Measurements from ENCODE around the gene MAGT1. TPM values are rescaled to one million over a fixed set of nuclear protein-coding genes. Genes with fewer than 3 reads are reported as not detected.
A peak's percentile ranks its signal among the peaks of the same experiment; 100 is the strongest.
"Not testable (repeated sequence)": the region's sequence is repeated elsewhere in the genome, so short reads cannot be mapped to it uniquely, and the experiment has no call there.

MAGT1 gene
- total RNA-seq (2014; rRNA removed; shearing (Covaris generic)), result 34.2 and 37.4 TPM in 2 replicates

DNA sequence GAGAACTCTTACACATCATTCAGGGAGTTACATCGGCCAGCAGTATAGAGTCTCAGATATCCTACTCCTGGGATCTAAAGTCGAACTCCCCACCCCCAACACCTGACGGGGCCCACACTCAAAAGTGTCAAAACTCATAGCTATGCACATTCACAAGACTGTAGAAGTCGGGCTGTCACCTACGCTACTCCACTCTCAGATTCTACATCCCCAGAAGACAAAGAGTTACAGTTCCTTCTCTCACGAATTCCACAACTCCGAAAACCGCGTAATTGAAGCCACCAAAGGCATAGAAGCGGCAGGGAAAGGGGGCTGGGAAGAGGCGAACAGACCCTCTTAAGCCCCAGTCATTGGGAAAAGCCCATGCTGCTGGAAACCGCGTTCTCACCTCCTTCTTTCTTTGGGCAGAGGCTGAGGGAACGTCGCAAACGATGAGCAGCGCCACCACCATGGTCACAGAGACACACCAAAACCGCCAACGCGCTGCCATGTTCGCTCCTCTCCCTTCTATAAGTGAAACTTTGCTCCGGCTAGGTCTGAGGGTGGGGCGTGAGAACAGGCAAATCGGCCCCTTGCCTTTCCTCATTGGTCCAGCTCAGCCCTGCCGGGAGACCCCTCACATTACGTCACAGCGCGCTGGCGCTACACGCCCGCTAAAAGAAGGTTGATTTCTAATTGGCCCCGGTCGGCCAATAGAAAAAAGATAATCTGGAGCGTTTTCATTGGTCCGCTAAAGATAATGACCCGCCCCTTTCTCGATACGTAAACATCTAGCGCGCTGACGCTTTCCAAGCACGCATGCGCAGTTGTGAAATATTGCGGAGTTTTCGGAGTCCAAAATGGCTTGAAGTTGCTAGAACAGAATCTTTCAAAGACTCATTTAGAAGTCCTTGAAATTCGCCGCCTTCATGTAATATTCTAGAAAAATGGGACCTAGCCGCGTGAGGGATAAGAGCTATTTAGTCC is at the start of gene MAGT1:
TSS of gene MAGT1 (minus strand) at position 515 of the 966 bp plus-strand sequence. CDS start at position 490, 25 bp downstream.
- DNase-seq (ENCODE audit: low read depth), result peak; percentile 95

DNA sequence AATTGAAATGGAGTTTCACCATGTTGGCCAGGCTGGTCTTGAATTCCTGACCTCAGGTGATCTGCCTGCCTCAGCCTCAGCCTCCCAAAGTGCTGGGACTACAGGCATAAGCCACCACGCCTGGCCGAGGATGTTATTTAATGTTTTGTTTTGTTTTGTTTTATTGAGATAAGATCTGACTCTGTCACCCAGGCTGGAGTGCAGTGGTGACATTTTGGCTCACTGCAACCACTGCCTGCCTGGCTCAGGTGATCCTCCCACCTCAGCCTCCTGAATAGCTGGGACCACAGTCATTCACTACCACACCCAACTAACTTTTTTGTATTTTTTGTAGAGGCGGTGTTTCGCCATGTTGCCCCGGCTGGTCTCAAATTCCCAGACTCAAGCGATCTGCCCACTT is 49.8 kb upstream of the MAGT1 start:
- DNase-seq (ENCODE audit: low read depth), result not testable (repeated sequence)

- no peak for DNase-seq (ENCODE audit: low read depth)
These were observed 42.9 kb upstream of the MAGT1 start for GRCh38 chrX:77938083-77938680.

GRCh38 chrX:77937291-77937690 is 42.1 kb upstream of the MAGT1 start:
- no peak for DNase-seq (ENCODE audit: low read depth)

DNA sequence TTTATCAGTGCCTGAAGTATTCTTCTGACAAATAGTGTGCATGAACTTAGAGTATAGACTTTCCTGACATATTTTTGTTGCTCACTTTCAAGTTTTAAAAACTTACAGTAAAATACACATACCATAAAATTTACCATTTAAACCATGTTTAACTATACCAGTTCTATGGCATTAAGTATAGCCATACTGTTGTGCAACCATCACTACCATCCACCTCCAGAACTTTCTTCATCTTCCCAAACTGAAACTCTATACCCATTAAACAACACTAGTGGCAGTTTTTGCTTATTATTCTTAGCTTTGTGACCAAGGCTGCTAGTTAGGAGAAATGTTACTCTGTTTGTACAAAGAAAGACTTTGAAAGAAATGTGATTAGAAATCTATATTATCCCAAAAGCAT is 41.1 kb upstream of the MAGT1 start:
- no peak for DNase-seq (ENCODE audit: low read depth)

DNA sequence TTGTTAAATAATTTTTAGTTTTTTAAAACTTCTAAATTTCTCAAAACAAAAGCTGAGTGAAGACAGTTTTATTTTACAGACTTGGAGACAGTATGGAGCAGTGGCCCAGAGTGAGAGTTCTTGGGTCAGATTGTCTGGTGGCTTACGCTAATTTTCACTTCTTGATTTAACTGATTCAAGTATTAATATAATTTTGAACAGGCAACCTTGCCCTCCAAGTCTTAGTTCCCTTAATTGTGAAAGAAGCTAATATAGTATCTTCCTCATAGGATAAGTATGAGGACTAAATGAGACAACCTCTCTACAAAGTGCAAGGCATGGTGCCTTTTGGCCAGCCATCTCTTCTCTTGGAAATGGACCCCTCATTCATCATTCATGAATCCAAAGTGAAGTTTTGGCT is 40.7 kb upstream of the MAGT1 start:
- DNase-seq (ENCODE audit: low read depth), result no peak

- DNase-seq (ENCODE audit: low read depth), result no peak
These were observed 35.3 kb upstream of the MAGT1 start for GRCh38 chrX:77930581-77930980.

GRCh38 chrX:77925764-77926163 is 30.5 kb upstream of the MAGT1 start:
- no peak for DNase-seq (ENCODE audit: low read depth)

DNA sequence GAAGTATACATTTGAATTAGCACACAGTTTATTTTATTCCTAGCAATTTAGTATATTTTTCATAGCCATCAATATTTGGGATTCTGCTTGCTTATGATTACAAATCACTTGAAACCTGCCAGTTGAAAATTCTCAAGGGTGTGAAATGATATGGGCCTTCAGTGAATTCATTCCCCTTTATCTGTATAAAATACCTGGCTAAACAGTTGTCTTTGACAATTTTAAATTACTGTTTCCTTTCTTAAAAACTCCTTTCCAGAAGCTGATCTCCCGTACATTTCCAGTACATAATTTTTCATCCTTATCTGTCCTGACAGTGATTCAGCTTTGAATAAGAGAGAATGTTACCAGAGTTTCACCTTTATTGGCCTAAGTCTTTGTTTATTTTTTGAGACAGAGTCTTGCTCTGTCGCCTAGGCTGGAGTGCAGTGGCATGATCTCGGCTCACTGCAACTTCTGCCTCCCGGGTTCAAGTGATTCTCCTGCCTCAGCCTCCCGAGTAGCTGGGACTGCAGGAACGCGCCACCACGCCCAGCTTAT is 29.2 kb upstream of the MAGT1 start:
- no peak for DNase-seq (ENCODE audit: low read depth)

- DNase-seq (ENCODE audit: low read depth), result no peak
These were observed 27.6 kb upstream of the MAGT1 start for GRCh38 chrX:77922787-77923186.

DNA sequence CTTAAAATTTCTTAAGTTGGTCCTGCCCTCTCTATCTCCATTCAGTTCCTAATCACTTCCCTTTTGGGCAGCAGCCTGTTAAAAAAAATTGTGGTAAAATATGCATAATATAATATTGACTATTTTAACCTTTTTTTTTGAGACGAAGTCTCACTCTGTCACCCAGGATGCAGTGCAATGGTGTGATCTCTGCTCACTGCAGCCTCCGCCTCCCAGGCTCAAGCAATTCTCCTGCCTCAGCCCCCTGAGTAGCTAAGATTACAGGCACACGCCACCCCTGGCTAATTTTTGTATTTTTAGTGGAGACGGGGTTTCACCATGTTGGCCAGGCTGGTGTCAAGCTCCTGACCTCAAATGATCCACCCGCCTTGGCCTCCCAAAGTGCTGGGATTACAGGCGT is 24.1 kb upstream of the MAGT1 start:
- DNase-seq (ENCODE audit: low read depth), result not testable (repeated sequence)

DNA sequence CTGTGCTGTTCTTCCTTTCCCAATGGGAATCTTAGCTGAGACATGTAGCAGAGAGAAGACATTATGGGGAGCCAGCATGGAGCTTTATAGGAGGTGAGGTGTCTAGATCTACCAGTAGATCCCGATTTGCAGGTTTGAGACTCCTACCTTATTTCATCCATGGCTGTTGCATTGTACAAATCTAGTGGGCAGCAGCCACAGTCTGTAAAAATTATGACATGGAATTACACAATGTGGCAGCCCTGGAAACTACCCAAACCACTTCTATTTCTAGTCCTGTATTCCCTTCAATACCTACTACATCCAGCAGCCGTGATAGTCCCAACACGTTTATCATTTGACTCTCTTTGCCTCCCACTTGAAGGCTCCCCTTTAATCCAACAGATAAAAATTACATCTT is 23.3 kb upstream of the MAGT1 start:
- no peak for DNase-seq (ENCODE audit: low read depth)

- DNase-seq (ENCODE audit: low read depth), result no peak
These were observed 22.2 kb upstream of the MAGT1 start for GRCh38 chrX:77917294-77917933.

GRCh38 chrX:77910108-77910840 is 15.0 kb upstream of the MAGT1 start, which contains the start of gene ATP7A:
Gene ATP7A, plus strand, starts transcription at chrX:77910693. Its CDS starts 60,949 bp downstream, at chrX:77971642.
- peak; percentile 91 for DNase-seq (ENCODE audit: low read depth)

DNA sequence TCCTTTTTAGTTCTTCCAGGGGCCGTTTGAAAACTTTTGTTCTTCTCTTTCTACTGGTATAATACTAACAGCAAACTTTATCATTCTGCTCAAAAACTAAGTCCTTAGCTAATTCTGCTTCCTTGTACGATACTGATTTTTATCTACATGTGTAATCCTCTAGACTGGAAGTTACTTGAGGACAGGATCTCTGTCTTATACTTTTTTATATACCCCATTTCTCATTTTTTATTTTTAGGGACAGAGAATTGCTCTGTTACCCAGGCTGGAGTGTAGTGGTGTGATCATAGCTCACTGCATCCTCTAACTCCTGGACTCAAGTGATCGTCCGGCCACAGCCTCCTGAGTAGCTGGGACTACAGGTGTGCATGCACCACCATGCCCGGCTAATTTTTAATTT is 6.3 kb upstream of the MAGT1 start:
- no peak for DNase-seq (ENCODE audit: low read depth)

- DNase-seq (ENCODE audit: low read depth), result no peak
These were observed 5.5 kb upstream of the MAGT1 start for GRCh38 chrX:77900688-77901087.

DNA sequence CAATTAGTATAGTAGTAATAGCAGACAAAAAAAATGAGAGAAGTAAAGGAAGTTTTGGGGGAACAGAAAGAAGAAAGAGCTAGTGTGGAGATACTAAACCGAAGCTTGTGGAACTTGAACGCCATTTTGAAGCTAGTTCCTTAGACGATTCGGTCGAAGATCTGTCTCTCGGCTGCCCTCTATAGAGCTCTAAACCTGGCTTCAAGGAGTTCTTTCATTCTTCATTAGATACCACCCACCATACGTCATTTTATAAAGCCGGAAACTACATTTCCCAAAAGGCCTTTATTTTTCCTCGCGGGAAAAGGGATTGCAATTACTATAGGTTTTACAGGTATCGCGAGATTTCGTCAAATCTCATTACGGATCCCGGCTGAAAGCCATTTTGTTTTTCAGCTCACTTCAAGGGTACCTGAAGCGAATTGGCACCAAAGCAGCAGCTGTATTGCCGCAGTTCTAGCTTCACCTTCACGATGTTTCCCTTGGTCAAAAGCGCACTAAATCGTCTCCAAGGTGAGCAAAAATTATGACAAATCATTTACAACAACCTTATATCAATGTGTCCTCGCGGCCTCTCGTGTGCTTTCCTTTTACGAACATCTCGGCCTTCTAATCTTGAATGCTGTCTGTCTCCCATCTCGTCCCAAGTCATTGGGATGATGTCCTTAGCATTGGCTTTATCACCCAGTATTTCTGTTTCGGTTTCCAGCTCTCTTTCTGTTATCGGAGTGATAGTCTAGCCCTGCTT is 4.0 kb upstream of the MAGT1 start, which contains the start of gene COX7B:
TSS of gene COX7B (plus strand) at position 388 of the 748 bp plus-strand sequence. CDS start at position 474, 86 bp downstream.
- DNase-seq (ENCODE audit: low read depth), result peak; percentile 81

- DNase-seq (ENCODE audit: low read depth), result no peak
These were observed 1.5 kb downstream of the MAGT1 start for GRCh38 chrX:77893713-77894112.

- no peak for DNase-seq (ENCODE audit: low read depth)
These were observed 2.3 kb downstream of the MAGT1 start for GRCh38 chrX:77892887-77893286.

DNA sequence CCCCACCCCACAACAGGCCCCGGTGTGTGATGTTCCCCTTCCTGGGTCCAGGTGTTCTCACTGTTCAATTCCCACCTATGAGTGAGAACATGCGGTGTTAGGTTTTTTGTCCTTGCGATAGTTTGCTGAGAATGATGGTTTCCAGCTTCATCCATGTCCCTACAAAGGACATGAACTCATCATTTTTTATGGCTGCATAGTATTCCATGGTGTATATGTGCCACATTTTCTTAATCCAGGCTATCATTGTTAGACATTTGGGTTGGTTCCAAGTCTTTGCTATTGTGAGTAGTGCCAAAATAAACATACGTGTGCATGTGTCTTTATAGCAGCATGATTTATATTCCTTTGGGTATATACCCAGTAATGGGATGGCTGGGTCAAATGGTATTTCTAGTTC is 13.8 kb downstream of the MAGT1 start:
- not testable (repeated sequence) for DNase-seq (ENCODE audit: low read depth)

DNA sequence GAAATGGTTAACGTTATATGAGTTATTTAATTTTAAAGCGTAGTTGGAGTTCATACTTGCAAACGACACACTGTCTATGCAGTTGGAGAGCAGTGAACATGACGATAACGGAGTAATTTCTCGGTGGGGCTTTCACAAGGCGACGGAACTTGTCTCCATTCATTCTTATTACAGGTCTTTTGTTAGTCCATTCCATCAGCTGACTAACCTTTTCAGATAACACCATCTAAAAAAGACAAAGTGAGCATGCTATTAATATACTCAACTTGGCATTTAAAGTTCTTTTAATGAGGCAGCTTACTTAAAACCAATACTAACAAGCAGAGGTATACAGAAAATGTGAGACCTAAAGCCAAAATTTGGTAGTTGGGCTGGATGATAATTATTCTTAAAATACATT is 19.9 kb downstream of the MAGT1 start:
- DNase-seq (ENCODE audit: low read depth), result no peak

Data from Daoy (cell line).